HEK293T (cell line): ENCODE results near the gene MYO18A.

Experiments
- SP1 ChIP-seq: fragments of 450-650 bp; IDR thresholded peaks from 2 replicates; pipeline ENCODE4 v1.6.1; 2017
- SUZ12 ChIP-seq: fragments of 450-650 bp; IDR thresholded peaks from 2 replicates; pipeline ENCODE4 v1.6.1; 2016; ENCODE audit warnings: mild to moderate bottlenecking

GRCh38 chr17:29116804-29117753 is 63.1 kb downstream of the MYO18A start:
- TF ChIP-seq SUZ12 (no peak), SP1 (no peak)
